ENCODE data around the gene PKDREJ.

Gene PKDREJ

GRCh38 chr22:46237453-46238124 is 25.6 kb downstream of the PKDREJ start:
- DNase-seq: no peak

GRCh38 chr22:46234969-46235368 is 28.2 kb downstream of the PKDREJ start:
- DNase-seq: no peak

- peak; percentile 2 for DNase-seq
Observed at GRCh38 chr22:46233231-46233630, 29.9 kb downstream of the PKDREJ start.

- DNase-seq: no peak
Observed at GRCh38 chr22:46230262-46230901, 32.8 kb downstream of the PKDREJ start.

- DNase-seq: no peak
Observed at GRCh38 chr22:46229701-46230100, 33.4 kb downstream of the PKDREJ start.

GRCh38 chr22:46226577-46226976 is 36.6 kb downstream of the PKDREJ start:
- no peak for DNase-seq

GRCh38 chr22:46225631-46226030 is 37.5 kb downstream of the PKDREJ start:
- DNase-seq: no peak

GRCh38 chr22:46224898-46225290 is 38.2 kb downstream of the PKDREJ start:
- DNase-seq: no peak

- no peak for DNase-seq
Observed at GRCh38 chr22:46224044-46224897, 38.9 kb downstream of the PKDREJ start.

GRCh38 chr22:46220921-46221320 is 42.2 kb downstream of the PKDREJ start:
- DNase-seq: no peak

GRCh38 chr22:46219636-46220035 is 43.5 kb downstream of the PKDREJ start:
- no peak for DNase-seq

- no peak for DNase-seq
Observed at GRCh38 chr22:46214616-46215015, 48.5 kb downstream of the PKDREJ start.

- no peak for DNase-seq
Observed at GRCh38 chr22:46214149-46214548, 49.0 kb downstream of the PKDREJ start.

GRCh38 chr22:46213052-46213451 is 50.1 kb downstream of the PKDREJ start:
- DNase-seq: no peak

- no peak for DNase-seq
Observed at GRCh38 chr22:46212195-46212594, 50.9 kb downstream of the PKDREJ start.

- DNase-seq: no peak
Observed at GRCh38 chr22:46209262-46209661, 53.9 kb downstream of the PKDREJ start.

All from NCI-H446 treated with DMSO at 0.1 percent for 48 hours (cell line).